Stimulated activated CD8-positive, alpha-beta memory T cell treated with anti-CD3 and anti-CD28 coated beads, Interleukin-2, amount 100 ng/mL, for 48 hours (primary cell): ENCODE data around the gene MOB3B.

Source experiments
- DNase-seq, 2 donors: peaks; one replicate each; pipeline ENCODE4 v3.0.0-alpha.2; 2020; ENCODE audit warnings: low read depth in 2 of 2

MOB3B gene

DNA sequence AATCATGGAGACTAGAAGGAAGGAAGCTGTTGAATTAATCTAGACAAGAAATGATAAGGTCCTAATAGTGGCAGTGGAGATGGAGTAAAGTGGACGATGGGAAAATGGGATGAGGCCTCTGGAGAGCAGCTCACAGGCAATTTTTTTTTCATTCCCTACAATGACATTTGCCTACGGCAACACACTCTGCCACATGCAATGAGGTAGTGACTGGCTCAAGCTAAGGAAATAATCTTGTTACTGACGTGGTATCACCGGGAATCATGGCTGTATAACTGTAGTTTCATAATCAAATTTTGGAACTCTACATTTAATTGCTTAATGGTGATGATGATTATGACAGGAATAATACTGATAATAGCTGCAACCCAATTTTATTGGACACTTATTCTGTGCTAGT lies 12.1 kb upstream of the MOB3B start:
- no peak for DNase-seq

DNA sequence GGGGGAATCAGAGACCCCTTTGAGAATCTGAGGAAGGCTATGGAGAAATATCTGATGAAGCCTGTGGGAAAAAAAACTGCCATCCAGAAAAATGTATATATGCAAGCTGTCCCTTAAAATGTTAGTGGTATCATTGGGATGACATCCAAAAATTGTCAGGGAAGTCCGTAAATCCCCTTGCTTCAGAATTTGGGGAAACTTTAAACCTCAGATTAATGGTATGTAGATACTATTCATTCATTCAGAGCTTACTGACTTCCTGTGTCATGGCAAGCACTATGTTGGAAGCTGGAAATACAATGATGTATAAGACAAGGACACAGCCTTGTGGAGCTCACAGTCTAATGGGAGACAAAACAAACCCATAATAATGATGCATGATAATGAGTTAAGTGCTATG lies 10.9 kb upstream of the MOB3B start:
- DNase-seq: no peak

- no peak for DNase-seq
Measured at GRCh38 chr9:27539479-27540441, 10.1 kb upstream of the MOB3B start.

DNA sequence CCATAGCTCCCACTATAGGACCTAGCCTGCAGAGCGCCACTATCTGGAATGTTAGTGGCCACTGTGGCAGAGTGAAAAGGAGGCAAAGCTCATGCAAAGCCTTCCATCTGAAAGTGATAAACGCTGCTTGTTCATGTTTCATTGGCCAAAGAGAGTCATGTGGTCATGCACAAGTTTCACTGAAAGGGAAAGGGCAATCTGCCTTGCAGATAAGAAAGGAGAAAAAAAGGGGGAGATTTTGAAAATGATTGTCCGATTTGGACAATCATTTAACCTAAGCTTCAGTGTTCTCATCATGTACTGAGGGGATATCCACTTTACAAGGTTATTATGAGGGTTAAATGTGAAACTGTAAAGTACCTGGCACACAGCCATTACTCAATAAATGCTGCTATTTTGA lies 9.0 kb upstream of the MOB3B start:
- DNase-seq: no peak

DNA sequence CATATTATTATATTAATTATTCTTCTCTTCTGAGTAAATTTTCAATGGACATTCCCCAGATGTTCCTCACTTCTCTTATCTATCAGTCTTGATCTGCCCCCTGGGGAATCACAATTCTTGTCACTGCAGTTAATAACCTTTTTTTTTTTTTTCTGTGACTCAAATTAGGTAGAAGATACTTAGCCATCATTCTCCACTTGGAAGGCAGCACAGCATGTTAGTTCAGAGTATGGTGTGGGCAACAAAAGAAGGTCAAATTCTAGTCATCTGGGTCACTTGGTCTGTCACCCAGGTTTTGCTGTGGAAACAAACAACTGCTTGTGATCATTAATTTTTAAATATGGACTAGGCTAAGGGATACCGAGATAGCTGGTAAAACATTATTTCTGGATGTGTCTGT lies 8.1 kb upstream of the MOB3B start:
- DNase-seq: no peak

GRCh38 chr9:27537027-27537435 lies 7.4 kb upstream of the MOB3B start:
- no peak for DNase-seq

DNA sequence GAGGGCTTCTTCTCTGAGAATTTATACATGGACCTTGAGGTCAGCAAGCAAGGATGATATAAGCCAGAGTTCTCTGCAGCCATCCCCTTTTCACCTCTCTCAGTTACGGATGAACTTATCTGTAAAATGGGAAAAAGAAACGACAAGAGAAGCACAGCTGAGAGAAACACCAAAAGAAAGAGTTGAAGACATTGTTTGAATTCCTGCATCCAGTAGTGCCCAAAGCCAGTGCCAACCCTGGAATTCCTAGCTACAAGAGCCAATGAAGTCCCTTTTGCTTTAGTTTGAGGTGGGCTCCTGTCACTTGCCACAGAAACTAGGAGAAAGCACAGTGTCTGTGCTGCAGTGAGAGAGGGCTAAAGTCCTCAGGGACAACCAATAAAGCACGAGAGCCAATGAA lies 6.6 kb upstream of the MOB3B start:
- DNase-seq: no peak

- DNase-seq: no peak
Measured at GRCh38 chr9:27535701-27536118, 6.1 kb upstream of the MOB3B start.

DNA sequence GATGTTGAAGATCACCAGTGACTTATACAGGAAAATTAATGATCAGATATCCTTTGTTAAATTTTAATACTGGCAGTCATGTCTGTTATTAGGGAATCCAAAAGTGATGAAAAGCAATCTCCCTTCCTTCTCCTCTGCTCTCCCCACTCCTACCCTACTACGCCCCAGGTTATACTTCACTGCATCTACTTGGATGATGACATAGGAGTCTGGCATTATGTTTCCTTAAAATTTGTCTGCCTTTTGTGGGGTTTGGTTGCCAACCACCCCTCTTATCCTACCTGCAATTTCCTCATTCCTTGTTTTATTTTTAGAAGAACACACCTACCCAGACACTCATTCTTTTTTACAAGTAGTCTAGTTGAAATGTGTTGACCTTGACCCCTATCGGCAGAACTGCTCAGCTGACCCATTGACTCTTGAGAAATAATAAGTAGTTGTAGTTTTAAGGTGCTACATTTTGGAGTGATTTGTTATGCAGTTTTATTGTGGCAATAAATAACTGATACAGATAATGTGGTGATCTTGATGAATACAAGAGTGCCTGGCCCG lies 5.1 kb upstream of the MOB3B start:
- DNase-seq: no peak

DNA sequence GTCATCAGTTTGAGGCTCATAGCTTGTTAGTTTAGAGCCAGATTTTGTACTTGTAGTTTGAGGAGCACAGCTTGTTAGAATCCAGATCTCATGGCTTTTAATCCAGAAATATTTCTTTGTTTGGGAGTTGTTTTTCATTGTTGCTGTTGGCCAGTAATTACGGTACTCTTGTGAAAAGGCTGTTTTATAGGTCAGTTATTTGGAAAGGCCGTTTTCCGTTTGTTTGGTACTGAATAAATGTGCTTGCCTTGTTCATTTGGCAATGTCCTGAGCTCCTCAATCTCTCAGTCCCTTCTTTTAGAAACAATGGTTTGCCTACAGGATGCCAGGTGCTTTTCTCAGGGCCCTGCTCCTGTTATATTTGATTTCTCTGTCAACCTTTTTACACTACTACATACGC lies 4.5 kb upstream of the MOB3B start:
- no peak for DNase-seq

GRCh38 chr9:27533311-27533710 lies 3.7 kb upstream of the MOB3B start:
- no peak for DNase-seq

DNA sequence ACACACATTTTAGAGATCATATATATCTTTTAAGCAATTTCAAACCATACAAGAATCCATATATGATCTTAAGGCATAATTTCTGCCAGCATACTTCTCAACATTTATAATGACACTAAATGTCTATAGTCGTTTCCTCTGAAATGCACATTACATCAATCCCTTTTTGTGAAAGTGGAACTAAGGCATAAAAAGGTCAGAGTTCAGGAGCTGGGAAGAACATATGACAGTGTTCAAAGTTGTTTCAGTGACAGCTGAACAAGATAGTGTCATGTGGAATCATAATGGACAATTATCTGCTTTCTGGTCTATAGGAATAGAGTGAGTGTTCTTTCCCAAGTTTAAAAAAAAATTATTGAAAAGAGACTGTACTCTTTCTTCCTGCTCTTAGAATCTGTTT lies 2.4 kb upstream of the MOB3B start:
- no peak for DNase-seq

- no peak for DNase-seq
Measured at GRCh38 chr9:27530915-27531755, 1.5 kb upstream of the MOB3B start.

DNA sequence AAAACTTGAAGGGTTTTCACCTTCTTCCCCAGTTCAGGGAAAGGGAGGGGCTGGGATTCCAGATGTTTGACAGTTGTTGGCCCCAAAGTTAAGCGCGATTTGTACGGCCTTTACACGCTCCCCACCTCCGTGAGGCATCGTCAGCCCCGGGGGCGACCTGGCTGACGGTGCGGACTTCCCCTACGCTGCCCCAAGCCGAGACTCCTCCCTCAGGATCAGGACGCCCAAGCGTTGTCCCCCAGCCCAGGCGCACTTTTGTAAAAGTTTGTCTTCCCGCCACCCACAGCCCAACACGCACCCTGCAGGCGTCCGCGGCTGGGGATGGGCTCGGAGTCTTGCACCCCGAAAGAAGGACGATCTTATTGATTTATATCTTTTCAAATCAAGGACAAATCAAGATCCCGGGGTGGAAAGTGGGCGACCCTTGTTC lies 713 bp downstream of the MOB3B start:
- DNase-seq: peak; percentile 34 to 44

GRCh38 chr9:27528076-27528885 lies 1.3 kb downstream of the MOB3B start:
- peak; percentile 30 to 45 for DNase-seq

DNA sequence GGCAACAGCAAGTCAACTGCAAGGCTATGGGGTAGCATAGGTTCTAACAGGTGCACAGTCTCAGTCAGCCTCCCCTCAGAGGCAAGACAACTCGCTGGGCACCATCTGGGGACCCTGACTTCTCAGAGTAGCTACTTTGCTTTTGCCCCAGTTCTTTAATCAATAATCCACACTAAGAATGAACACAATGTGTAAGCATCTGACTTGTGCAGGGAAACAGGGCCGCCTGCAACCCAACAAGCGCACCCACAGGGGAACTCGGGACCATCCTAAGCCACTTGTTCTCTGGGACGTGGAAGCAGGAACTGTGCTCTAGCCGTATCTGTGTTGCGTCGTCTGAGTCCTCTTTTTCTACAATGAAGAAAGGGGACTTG lies 1.9 kb downstream of the MOB3B start:
- DNase-seq: no peak

- no peak for DNase-seq
Measured at GRCh38 chr9:27524236-27524635, 5.4 kb downstream of the MOB3B start, which contains the start of gene IFNK. TSS of gene IFNK (plus strand) at chr9:27524290. CDS start at chr9:27524337, 47 bp downstream.

GRCh38 chr9:27523141-27523540 lies 6.5 kb downstream of the MOB3B start:
- DNase-seq: no peak

DNA sequence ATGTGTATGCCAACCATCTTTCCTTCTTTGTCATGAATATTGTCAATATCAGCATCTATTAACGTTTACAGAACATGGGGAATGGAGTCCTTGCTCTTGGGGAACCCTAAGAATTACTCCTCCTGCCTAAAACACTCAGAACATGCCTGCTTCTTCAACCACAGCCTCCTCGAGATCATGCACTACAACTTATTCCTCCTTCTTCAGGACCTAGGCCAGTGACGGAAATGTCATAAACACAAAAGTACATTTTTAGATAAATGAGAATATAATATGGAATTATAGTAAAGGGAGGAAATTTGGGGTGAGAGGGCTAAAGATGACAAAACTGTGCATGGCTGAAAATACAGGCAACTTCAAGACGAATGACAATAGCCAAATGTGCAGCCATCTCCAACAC lies 8.6 kb downstream of the MOB3B start:
- DNase-seq: no peak

- no peak for DNase-seq
Measured at GRCh38 chr9:27519466-27520465, 9.8 kb downstream of the MOB3B start.
